GM19025 (cell line): Measurements from ENCODE around the gene GDI2.
"Not testable (repeated sequence)": the region's sequence is repeated elsewhere in the genome, so short reads cannot be mapped to it uniquely, and the experiment has no call there.

Source experiments
- ATAC-seq: cut with Tn5 transposase; IDR thresholded peaks from one replicate; pipeline ENCODE4 v1.9.1; 2021; ENCODE audit warnings: mild to moderate bottlenecking, low read depth, moderate library complexity; ENCODE audit not compliant: unreplicated experiment

GDI2 gene

DNA sequence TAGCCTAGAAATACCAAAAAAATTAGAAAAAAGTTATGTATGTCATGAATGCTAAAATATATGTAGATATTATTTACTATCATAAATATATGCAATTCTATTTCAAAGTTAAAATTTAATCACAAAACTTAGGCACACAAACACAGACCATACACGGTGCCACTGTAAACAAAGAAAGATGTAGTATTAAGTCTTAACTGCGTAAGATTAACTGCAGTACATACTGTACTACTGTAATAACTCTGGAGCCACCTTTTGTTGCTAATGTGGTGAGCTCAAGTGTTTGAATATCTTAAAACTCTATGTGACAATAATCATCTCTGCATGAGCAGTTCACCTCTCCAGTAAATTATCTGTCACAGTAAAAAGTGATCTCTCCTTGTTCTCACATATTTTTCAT is 23.6 kb downstream of the GDI2 start:
- no peak for ATAC-seq

GRCh38 chr10:5788969-5789368 is 24.3 kb downstream of the GDI2 start:
- no peak for ATAC-seq

- ATAC-seq = no peak
Observed at GRCh38 chr10:5783300-5783699, 29.9 kb downstream of the GDI2 start.

GRCh38 chr10:5782174-5782573 is 31.1 kb downstream of the GDI2 start:
- ATAC-seq = no peak

DNA sequence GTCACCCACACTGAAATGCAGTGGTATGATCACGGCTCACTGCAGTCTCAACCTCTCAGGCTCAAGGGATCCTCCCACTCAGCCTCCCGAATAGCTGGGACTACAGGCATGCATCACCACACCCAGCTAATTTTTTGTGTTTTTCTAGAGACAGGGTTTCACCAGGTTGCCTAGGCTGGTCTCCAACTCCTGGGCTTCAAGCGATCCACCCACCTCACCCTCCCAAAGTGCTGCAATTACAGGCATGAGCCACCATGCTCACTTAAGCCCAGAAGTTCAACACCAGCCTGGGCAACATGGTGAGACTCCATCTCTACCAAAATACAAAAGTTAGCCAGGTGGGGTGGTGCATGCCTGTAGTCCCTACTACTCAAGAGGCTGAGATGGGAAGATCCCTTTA is 33.5 kb downstream of the GDI2 start:
- ATAC-seq = no peak

- not testable (repeated sequence) for ATAC-seq
Observed at GRCh38 chr10:5777758-5778157, 35.5 kb downstream of the GDI2 start.

GRCh38 chr10:5776881-5777197 is 36.4 kb downstream of the GDI2 start:
- ATAC-seq = no peak

GRCh38 chr10:5776136-5776880 is 36.9 kb downstream of the GDI2 start:
- no peak for ATAC-seq

DNA sequence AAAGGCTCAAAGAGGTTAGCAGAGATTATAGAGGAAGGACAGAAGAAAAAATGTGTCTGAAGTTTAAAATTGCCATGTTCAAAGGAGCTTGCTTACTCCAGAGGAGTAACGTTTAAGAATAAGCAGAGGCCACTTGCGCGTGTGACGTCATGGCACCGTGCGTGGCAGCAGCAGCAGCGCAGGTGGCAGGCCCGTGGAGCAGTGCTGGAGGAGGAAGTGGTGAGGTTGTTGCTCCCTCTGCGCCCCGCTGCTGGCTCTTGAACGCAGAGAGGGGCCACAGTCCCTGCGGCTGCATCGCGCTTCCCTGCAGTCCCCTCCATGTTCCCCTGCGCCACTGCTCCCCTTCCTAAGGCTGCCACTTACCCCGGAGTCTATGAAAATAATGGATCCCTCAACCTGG is 37.5 kb downstream of the GDI2 start:
- ATAC-seq = no peak

- no peak for ATAC-seq
Observed at GRCh38 chr10:5774987-5775620, 38.1 kb downstream of the GDI2 start.

DNA sequence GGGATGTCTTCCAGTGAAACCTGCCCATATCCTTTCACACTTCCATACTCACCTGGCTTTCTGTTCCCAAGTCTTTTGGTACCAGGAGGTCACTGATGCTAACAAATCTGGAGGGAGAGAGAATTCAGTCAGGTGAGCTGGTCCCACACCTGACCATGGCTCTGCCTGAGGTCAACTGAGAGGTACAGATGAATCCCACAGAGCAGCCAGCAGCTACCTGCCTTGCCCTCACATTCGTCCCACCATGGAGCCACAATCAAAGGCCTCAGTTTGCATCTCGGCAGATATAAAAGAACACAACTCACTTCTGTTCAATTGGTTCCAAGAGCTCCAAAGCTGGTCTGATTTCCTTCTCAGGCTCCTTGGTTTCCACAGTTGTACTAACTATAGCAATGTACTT is 47.0 kb downstream of the GDI2 start:
- ATAC-seq = no peak

GRCh38 chr10:5765617-5766016 is 47.6 kb downstream of the GDI2 start:
- ATAC-seq = no peak

- ATAC-seq = no peak
Observed at GRCh38 chr10:5764422-5765297, 48.6 kb downstream of the GDI2 start.

GRCh38 chr10:5762531-5762930 is 50.7 kb downstream of the GDI2 start:
- no peak for ATAC-seq

DNA sequence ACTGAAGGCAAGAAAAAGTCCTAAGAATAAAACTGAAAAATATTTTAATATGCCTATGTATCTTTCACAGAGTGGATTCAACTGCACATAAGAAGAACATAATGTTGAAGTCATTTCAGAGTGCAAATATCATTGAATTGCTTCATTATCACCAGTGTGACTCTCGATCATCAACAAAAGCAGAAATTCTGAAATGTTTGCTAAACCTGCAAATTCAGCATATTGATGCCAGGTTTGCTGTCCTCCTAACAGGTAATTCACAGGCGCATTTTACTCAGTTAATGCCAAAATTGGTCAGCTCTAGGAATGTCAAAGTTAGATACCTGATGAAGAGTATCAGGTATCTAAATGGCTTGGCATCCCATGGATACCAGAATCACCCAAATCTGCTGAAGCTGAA is 52.0 kb downstream of the GDI2 start:
- no peak for ATAC-seq

DNA sequence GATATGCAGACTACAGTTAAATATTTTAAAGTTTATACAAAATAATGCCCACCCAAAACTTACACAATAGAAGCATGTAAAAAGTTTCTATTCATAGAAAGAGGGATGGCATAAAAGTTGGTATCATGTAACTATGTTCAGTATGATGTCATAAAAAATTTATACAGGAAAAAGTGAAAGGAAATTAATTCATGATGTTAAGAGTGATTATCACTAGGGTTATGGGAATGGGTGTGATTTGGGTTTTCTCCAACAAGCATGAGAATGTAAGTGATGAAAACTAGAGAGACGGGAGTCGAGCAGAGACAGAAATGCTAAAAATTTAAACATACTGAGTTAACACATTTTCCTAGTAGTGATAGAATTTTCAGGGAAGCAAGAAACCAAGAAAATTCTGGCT is 52.7 kb downstream of the GDI2 start:
- no peak for ATAC-seq

- ATAC-seq = no peak
Observed at GRCh38 chr10:5758927-5759326, 54.3 kb downstream of the GDI2 start.

GRCh38 chr10:5757766-5758517 is 55.3 kb downstream of the GDI2 start:
- no peak for ATAC-seq

GRCh38 chr10:5752301-5752871 is 60.8 kb downstream of the GDI2 start:
- no peak for ATAC-seq

DNA sequence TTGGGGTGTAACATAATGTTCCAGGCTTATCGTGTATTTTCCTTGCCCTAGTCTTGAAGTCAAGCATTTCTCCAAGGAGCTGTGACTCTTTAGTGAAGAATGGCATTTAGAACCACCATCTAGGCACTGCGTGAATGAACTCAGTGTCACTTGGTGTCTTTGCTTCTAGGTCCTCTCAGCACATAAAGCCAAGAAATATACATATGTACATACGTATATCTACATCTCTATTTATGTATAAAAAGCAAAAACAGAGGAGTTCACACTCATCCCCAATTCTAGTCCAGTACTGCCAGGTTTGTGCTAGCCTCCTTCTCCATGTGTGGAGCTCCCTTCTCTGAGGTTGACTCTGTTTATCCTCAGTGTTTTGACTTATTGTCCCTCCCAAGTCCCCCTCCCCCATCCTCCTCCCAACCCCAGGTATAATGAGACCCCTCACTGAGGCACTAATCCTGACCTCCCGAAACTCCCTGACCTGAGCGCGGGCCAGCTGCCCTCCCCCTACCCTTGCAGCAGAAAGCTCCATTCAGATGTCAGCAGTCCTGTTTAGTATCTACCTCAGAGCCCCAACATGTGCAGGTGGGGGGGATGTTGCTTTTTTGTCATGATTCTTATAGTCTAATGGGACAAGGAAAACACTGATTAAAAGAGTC is 61.5 kb downstream of the GDI2 start:
- ATAC-seq = no peak
